Hindlimb muscle (tissue), 1 donor: Measurements from ENCODE around the gene ZNF648. TPM values are rescaled to one million over a fixed set of nuclear protein-coding genes. Genes with fewer than 3 reads are reported as not detected.
"Not testable (repeated sequence)": the region's sequence is repeated elsewhere in the genome, so short reads cannot be mapped to it uniquely, and the experiment has no call there.

ENCODE experiments used
- DNase-seq: peaks from one replicate; pipeline ENCODE4 v3.0.0-alpha.2; 2013
- polyA plus RNA-seq: library from polyadenylated mRNA; unstranded; fragments of 120-200 nt; gene quantifications from one replicate; pipeline ENCODE4 v1.2.1, GENCODE V29; 2013; ENCODE audit not compliant: insufficient read length

The ZNF648 gene
- polyA plus RNA-seq, 1 donor = not detected

- no peak for DNase-seq
Measured at GRCh38 chr1:182015360-182015759, 46.2 kb downstream of the ZNF648 start.

- not testable (repeated sequence) for DNase-seq
Measured at GRCh38 chr1:182010800-182011370, 50.6 kb downstream of the ZNF648 start.

GRCh38 chr1:182005398-182005797 lies 56.1 kb downstream of the ZNF648 start:
- not testable (repeated sequence) for DNase-seq

GRCh38 chr1:182004601-182005000 lies 56.9 kb downstream of the ZNF648 start:
- DNase-seq = no peak
